COLO668 (cell line): Measurements from ENCODE around the gene CHRNA10.
"Not testable (repeated sequence)": the region's sequence is repeated elsewhere in the genome, so short reads cannot be mapped to it uniquely, and the experiment has no call there.

Experiments
- DNase-seq: peaks from one replicate; lab custom pipeline; 2025; ENCODE audit not compliant: unreplicated experiment; lab: John Stamatoyannopoulos, UW

CHRNA10 gene

DNA sequence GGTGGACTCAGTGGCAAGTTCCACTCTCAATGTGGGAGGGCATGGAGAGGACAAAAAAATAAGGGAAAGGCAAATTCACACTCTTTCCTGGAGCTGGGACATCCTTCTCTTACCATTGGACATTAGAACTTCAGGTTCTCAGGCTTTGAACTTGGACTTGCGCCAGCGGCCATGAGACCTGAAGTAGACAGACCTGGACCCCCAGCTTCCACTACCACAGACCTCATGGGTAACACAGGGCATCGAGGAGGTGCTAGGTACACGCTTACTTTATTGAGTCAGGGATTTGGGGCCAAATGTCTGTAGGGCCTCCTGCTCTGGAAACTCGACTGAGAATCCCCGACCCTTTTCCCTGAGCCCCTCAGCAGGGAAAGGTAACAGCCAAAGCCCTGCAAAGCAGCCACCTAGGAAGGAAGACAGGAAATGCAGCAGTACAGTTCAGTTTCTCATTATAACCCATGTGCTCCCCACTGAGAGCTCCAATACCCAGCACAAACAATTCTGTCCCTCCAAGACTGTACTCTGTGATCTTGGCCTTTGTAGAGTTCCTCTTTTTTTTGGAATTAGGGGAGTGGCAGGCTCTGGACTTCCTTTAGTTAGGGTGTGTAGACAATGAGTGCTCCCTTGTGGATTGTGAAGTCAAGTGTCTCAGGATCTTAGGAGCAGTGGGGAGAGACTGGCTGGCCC lies 5.7 kb downstream of the CHRNA10 start:
- no peak for DNase-seq

DNA sequence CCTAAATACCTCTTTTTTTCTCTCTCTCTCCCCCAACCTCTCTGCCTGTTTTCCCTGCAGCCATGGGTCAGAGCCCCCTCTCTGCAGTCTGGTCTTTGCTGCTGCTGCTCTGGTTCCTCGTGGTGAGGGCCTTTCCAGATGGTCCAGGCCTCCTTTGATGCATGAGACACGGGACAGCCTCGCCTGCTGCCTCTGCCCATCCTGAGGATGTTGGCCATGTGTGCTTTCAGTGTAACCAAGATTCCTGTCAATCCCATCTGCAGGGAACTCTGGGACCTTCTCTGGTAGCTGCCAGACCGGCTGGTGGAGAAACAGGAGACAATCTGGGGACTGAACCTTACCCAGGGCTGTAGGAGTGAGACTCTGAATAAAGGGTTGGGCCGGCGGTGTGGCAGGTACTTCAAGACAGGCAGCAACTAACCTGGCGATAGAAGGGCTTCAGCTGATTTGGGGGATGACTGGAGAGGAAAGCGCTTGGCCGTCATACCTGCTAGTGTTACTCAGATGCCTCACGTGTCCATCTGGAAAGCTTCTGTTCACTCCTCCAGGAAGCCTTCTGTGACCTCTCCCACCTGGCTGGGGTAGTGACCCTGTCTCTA lies 7.1 kb downstream of the CHRNA10 start:
- no peak for DNase-seq

DNA sequence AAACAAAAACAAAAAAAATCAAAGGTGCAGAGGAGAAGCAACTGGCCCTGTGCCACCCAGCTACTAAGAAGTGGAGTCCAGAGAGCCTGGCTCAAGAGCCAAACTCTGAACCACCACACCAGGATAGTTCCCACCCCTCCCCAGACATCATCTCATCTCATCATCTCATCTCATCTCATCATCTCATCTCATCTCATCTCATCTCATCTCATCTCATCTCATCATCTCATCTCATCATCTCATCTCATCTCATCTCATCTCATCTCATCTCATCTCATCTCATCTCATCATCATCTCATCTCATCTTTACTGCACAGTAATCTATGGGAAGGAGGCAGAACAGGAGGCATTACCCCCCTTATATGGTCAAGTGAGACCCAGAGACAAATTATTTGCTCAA lies 8.3 kb downstream of the CHRNA10 start:
- no peak for DNase-seq

DNA sequence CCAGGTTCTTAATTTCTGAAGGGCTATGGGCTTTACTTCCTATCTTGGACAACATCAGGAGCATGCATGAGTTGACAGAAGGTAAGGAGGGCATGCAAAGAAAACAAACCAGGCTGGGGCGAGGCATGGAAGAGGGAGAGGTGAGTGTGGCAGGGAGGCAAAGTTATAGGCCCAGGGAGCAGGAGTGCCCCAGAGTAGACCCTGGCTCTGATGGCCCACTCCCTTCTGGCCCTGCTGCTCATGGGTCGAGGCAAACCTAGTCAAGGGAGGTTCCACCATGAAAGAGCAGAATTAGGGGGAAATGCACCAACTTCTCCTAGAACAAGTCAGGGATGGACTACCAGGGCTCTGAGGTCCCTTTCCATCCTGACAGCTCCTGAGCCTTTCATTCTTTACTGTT lies 10.2 kb downstream of the CHRNA10 start:
- DNase-seq: no peak

DNA sequence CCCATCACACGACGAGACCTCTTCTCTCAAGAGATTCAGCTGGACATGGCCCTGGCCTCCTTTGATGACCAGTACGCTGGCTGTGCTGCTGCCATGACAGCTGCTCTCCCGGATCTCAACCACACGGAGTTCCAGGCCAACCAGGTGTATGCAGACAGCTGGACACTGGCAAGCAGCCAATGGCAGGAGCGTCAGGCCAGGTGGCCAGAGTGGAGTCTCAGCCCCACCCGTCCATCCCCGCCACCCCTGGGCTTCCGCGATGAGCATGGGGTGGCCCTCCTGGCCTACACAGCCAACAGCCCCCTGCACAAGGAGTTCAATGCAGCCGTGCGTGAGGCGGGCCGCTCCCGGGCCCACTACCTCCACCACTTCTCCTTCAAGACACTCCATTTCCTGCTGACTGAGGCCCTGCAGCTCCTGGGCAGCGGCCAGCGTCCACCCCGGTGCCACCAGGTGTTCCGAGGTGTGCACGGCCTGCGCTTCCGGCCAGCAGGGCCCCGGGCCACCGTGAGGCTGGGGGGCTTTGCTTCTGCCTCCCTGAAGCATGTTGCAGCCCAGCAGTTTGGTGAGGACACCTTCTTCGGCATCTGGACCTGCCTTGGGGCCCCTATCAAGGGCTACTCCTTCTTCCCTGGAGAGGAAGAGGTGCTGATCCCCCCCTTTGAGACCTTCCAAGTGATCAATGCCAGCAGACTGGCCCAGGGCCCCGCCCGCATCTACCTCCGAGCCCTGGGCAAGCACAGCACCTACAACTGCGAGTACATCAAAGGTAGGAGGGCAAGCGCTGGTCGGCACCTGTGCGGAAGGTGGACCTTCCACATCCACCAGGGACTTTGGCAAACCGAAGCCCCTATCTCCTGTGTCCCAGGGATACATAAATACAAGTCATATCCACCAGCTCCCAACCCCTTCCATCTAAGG lies 11.3 kb downstream of the CHRNA10 start:
- peak; percentile 37 for DNase-seq

DNA sequence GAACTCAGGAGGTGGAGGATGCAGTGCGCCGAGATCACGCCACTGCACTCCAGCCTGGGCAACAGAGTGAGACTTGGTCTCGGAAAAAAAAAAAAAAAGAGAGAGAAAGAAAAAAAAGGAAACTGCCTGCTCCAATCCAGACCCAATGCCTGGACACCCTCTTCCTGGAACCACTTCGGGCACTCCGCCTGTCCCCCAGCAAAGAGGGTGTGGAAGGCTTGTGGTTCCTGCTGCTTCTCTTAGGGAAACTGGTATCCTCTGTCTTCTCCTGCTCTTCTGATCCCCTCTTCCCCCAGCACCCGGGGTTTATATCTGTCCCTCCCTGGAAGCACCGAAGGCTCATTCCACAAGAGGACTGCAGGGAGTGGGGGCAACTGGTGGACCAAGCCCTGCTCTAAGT lies 12.9 kb downstream of the CHRNA10 start:
- no peak for DNase-seq

DNA sequence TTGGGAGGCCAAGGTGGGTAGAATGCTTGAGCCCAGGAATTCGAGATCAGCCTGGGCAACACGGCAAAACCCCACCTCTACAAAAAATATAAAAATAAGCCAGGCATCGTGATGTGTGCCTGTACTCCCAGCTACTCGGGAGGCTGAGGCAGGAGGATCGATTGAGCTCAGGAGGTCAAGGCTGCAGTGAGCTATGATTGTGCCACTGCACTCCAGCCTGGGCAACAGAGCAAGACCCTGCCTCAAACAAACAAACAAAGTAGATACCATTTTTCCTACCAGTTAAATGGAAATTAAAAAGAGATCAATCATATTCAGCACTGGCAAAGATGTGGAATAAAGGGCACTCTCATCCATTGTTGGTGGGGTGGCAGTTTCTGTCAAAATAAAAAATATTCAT lies 13.9 kb downstream of the CHRNA10 start:
- not testable (repeated sequence) for DNase-seq

DNA sequence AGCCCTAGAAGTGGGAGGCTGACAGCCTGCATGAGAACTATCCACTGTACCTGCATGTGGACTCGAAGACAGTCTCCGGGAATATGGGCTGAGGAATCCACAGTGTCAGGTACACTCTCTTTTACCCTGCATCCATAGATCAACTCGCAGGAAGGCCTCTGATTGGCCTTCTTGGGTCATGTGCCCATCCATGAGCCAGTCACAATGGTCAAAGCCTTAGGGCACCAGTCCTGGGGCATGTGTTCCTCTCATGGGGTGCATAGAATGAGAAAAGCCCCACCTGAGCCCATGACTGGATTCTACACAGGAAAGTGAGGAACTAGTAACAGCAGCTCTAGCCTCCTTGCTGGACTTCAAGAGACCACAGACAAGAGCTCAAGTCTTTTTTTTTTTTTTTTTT lies 15.6 kb downstream of the CHRNA10 start:
- no peak for DNase-seq

DNA sequence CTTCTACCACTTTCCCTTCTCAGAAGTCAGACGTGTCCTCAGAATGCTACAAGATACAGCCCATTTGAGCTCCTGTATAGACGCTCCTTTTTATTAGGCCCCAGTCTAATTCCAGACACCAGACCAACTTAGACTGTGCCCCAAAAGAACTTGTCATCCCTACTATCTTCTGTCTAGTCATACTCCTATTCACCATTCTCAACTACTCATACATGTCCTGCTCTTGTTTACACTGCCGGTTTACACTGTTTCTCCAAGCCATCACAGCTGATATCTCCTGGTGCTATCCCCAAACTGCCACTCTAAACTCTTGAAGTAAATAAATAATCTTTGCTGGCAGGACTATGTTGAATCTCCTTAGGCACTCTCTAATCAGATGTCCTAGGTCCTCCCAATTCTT lies 18.7 kb downstream of the CHRNA10 start:
- DNase-seq: not testable (repeated sequence)

DNA sequence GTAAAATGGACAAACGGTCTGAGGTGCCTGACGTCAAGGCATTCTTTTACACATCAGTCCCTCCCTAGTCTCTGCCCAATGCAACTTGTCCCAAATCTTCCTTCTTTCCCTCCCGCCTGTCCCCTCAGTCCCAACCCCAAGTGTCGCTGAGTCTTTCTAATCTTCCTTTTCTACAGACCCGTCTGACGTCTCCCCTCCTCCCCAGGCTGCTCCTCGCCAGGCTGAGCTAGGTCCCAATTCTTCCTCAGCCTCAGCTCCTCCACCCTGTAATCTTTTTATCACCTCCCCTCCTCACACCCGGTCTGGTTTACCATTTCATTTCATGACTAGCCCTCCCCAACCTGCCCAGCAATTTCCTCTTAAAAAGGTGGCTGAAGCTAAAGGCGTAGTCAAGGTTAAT lies 21.8 kb downstream of the CHRNA10 start:
- not testable (repeated sequence) for DNase-seq

DNA sequence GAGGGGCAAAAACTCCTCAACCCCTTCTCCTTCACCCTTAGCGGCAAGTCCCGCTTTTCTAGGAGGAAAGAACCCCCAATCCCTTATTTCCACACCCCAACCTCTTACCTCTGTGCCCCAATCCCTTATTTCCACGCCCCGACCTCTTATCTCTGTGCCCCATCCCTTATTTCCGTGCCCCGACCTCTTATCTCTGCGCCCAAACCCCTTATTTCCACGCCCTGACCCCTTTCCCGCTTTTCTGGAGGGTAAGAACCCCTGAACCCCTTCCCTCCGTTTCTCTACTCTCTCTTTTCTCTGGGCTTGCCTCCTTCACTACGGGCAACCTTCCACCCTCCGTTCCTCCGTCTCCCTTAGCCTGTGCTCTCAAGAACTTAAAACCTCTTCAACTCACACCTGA lies 22.3 kb downstream of the CHRNA10 start:
- DNase-seq: not testable (repeated sequence)

DNA sequence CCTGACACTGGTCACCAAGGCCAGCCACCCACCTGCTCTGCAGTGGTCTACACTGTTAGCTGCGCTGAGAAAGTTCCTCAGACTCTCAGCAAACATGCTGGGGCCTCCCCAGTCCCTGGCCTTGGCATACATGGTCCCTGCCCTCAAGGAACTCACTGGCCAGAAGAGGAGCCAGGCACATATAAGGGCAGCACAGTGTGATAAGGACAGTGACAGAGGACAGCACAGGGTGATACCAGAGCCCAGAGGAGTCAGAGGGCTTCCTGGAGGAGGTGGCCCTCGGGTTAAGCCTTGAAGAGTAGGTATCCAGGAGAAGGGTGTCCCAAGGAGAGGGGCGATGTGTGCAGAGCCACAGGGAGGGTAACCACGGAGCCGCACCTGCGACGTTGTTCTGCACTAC lies 25.6 kb downstream of the CHRNA10 start:
- DNase-seq: no peak

DNA sequence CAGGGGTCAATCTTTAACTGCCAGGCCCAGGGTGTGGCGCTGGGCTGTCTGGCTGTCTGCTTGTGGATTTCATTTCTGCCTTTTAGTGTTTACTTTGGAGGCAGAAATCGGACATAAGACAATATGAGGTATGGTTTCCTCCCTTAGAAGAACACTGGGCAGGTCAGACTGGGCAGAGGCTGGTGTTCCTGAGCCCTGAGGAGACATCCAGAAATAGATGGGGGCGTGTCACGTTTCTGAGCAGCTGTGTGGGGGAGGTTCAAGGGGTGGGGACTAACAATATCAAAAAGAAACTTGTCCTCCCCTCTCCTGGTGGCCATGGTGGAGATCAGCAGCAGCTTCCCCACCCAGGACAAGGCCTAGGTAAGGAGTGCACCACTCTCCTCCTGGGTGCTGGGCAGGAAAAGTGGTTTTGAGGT lies 26.4 kb downstream of the CHRNA10 start, which contains the start of gene ART1:
Gene ART1, plus strand, starts transcription at position 312 of the 419 bp plus-strand sequence. CDS start 14,086 bp downstream, outside the sequence.
- no peak for DNase-seq

DNA sequence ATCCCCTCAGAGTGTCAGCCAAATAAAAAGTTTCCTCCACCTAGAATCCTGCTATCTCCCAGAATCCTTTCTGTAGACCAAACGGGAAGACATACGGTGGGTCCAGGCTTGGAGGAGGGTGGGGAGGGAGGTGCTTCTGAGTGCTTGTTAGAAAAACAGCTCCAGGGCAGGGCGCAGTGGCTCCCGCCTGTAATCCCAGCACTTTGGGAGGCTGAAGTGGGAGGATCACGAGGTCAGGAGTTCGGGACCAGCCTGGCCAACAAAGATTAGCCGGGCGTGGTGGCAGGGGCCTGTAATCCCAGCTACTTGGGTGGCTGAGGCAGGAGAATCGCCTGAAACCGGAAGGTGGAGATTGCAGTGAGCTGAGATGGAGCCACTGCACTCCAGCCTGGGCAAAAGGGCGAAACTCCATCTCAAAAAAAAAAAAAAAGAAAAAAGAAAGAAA lies 28.1 kb downstream of the CHRNA10 start:
- not testable (repeated sequence) for DNase-seq

DNA sequence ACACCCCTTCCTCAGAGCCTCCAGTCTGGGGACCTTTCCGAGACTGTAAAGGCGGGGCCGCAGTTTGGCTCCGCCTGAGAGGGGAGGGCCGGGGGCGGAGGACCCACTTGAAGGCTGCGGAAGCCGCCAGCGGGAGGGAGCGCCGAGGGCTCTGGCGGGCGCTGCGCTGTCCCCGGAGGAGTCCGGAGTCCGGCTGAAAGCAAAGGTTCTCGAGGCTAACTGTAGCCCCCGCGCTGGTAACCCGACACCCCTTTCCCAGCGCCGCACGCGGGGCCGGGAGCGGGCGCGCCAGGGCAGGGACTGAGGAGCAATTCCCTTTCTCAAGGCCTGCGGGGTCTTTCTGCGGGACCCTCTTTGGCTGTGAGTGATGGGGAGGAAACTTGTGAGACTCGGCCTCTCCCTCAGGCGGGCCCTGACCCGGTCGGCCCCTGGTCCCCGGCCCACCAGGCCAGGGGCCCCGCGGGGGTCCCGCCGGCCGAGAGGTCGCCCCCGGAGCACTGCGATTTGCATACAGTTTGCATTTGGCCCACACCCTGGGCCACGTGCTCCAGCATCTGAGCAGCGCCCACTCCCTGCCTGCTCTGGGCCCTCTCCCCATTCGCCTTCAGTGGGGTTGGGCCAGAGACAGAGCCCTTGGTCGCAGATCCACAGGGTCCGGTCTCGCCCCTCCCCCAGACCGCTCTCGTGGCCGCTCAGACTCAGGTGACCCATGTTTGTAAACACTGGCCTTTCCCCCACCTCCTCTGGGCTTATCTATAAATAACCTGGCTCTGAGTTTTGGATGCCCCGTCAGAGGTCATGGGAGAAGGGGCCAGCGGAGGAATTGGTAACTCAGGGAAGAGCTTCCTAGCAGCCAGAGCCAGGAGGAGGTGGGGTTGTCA lies 28.9 kb downstream of the CHRNA10 start:
- peak; percentile 63 for DNase-seq

DNA sequence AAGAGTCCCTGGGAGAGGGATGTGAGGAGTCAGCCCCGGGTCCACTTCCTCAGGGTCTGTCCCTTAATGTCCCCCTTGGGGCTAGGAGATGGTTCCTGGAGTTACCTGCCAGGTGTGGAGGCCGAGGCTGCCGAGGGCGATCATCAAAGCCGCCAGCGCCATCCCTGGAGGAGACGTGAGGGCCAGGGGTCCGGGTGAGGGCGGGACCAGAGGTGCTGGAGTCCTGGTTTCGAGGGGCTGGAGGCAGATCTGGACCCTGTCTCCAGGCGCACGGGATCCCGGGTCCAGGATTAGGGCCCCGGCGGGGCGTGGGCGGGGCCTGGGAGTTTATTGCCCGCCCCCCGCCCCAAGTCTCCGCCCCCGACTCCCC lies 29.5 kb downstream of the CHRNA10 start, which contains the start of gene ART5:
Gene ART5, minus strand, starts transcription at position 292 of the 370 bp plus-strand sequence. Its CDS starts 130 bp downstream, at position 162.
- DNase-seq: no peak

DNA sequence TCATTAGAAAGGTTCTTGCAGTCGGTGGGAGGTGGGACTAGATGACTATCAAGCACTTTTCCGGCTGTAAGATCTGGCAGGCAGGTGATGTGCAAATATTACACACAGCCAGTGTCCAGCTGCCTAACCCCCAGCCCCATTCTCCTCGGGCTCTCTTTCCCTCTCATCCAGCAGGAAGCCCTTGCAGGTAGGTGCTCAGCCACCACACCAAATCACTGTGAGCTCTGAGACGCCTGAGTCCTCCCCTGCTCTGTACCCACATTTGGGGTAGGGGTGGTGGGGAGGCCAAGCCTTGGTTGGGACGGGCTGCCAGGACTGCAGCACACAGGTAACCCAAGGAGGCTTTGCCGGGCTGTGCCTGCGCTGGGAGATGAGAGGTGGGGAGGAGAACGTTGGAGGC lies 30.0 kb downstream of the CHRNA10 start:
- DNase-seq: no peak

DNA sequence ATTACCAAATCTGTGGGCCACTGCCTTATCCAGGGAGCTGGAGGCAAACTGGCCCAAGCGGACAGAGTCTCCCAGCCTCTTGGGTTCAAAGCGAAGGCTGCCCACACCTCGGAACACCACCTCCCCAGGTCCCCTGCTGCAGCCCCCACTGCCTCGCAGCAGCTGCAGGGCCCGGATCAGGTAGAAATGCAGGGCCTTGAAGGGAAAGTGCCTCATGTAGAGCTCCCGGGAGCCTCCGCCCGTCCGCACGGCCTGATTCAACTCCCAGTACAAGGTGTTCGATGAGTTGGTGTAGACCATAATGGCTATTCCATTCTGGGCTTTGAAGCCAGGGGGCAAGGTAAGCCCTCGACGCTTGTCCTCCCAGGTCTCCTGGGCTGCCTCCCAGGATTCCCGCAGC lies 31.3 kb downstream of the CHRNA10 start:
- no peak for DNase-seq

DNA sequence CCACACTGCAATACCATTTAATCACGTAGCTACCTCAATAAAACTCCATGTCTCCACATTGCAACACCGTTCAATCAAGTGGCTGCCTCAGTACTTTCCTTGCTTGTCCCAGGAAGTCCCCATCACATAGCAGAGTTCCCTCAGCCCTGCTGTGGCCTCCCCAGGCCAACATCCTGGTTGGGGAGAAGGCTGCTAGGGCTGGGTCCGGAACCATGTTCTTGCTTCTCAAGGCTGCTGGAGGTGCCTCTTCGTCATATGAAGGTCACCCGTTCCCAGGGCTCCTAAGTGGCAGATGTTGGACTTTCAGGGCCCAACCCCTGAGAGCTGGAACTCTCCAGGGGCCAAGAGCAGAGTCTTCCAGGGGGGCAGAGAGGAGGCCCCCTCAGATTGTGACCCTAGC lies 32.7 kb downstream of the CHRNA10 start:
- DNase-seq: no peak

DNA sequence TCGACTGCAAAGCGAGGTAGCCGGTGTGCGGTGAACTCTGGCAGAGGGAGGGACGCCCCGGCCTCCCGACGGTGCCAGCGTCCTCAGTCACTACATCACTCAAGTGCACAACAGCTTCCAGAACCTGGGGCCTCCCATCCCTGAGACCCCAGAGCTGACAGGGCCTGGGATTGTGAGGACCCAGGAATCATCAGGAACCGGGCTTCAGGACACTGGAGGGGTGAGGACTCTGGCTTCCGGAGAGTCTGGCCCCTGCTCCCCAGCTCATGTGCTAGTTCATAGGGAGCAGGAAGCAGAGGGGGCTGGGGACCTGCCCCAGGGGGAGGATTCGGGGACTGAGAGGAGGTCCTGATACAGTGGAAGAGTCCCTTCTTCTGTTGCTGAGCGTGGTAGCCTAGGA lies 34.0 kb downstream of the CHRNA10 start:
- no peak for DNase-seq
